Endothelial cell of umbilical vein (primary cell): ENCODE measurements around the gene SAP30L.

Experiments used
- CTCF ChIP-seq, 2 donors: IDR thresholded peaks; 1 replicate in 1 of 2; 2 replicates in 1 of 2; pipeline ENCODE4 v1.5.1; 2011; ENCODE audit warnings: low read length in 2 of 2, mild to moderate bottlenecking in 2 of 2, moderate library complexity in 2 of 2, control low read depth in 1 of 2, inconsistent platforms in 1 of 2, low read depth in 1 of 2; ENCODE audit not compliant: insufficient read depth in 1 of 2; ENCODE audit errors: extremely low read depth in 1 of 2
- EZH2 ChIP-seq: IDR thresholded peaks from 2 replicates; pipeline ENCODE4 v1.6.1; 2012; ENCODE audit warnings: borderline replicate concordance, low read depth, mild to moderate bottlenecking, moderate library complexity, low read length, inconsistent platforms; ENCODE audit not compliant: severe bottlenecking
- FOS ChIP-seq: IDR thresholded peaks from 2 replicates; pipeline ENCODE4 v1.6.1; 2011; ENCODE audit warnings: mild to moderate bottlenecking, low read length, moderate library complexity, borderline replicate concordance; ENCODE audit not compliant: insufficient read depth
- JUN ChIP-seq: IDR thresholded peaks from 2 replicates; pipeline ENCODE4 v1.6.1; 2011; ENCODE audit warnings: borderline replicate concordance, low read depth; ENCODE audit not compliant: insufficient read length, insufficient read depth
- MAX ChIP-seq: IDR thresholded peaks from 2 replicates; pipeline ENCODE4 v1.6.1; 2011; ENCODE audit not compliant: insufficient read depth, insufficient read length
- MYC ChIP-seq: IDR thresholded peaks from one replicate; pipeline ENCODE4 v1.6.1; 2011; ENCODE audit warnings: mild to moderate bottlenecking, low read depth, low read length
- POLR2A ChIP-seq: IDR thresholded peaks from 2 replicates; pipeline ENCODE4 v1.6.1; 2012; ENCODE audit warnings: low read depth, mild to moderate bottlenecking, control low read depth, low read length
- POLR2AphosphoS5 ChIP-seq: IDR thresholded peaks from 2 replicates; pipeline ENCODE4 v1.6.1; 2012; ENCODE audit warnings: low read depth, mild to moderate bottlenecking, control low read depth, low read length, moderate library complexity; ENCODE audit not compliant: insufficient read depth

GRCh38 chr5:154435226-154435625 is 10.6 kb upstream of the SAP30L start:
- TF ChIP-seq CTCF (IDR thresholded peaks at IDR 0.05; ENCODE audit: extremely low read depth in 1 of 2, insufficient read depth in 1 of 2, low read depth in 1 of 2, low read length in 2 of 2) (no peak), POLR2AphosphoS5 (no peak), EZH2 (no peak), MYC (no peak), POLR2A (no peak), FOS (no peak), MAX (no peak), JUN (no peak)
